K562 (cell line): Measurements from ENCODE around the gene ITPR1. TPM values are rescaled to one million over a fixed set of nuclear protein-coding genes. Genes with fewer than 3 reads are reported as not detected.
A peak's percentile ranks its signal among the peaks of the same experiment; 100 is the strongest.

ENCODE experiments used
- ATAC-seq: fragments of 200-7000 bp; cut with Tn5 transposase; 3 replicates; pipeline ENCODE4 v1.9.1; 2020; ENCODE audit warnings: moderate library complexity
- BruUV-seq: library from RNA; stranded (reverse); fragments of 400-500 nt; replicated peaks from 2 replicates; lab custom pipeline; 2021; lab: Mats Ljungman, UMichigan
- CTCF ChIA-PET: fragments of 300-600 bp; formaldehyde crosslinking; extraction: SDS; loops from one replicate; lab custom pipeline; 2021; ENCODE audit warnings: low intra/inter-chr PET ratio; lab: Yijun Ruan, JAX
- POLR2A ChIA-PET: fragments of 300-600, 350-650 bp; sonication (Branson Sonifier 250); formaldehyde crosslinking; extraction: SDS; loops from one replicate; lab custom pipeline; 2021; ENCODE audit warnings: antibody characterized with exemption, inconsistent platforms; lab: Yijun Ruan, JAX
- DNase-seq, 4 experiments: peaks; one replicate each; pipeline versions ENCODE4 v3.0.0 to v3.0.0-alpha.2; 2011 to 2018; ENCODE audit warnings: low spot score in 3 of 4, mixed read lengths in 3 of 4; ENCODE audit errors: extremely low read depth in 1 of 4
- FAIRE-seq: peaks from 2 replicates; lab custom pipeline; 2011; peaks lifted over from hg19 to GRCh38; lab: Jason Lieb, UNC
- H2AFZ ChIP-seq: 2 replicates; pipeline ENCODE4 v1.6.0; 2011; ENCODE audit warnings: low read depth, low read length, control low read depth, inconsistent platforms
- H3K27ac ChIP-seq: fragments of 200-600 bp; 3 replicates; pipeline ENCODE4 v1.8.0; 2011; ENCODE audit warnings: low read depth, mild to moderate bottlenecking, control low read depth, inconsistent platforms, low read length, moderate library complexity, mixed read lengths; ENCODE audit errors: extremely low read depth
- H3K27me3 ChIP-seq, 2 experiments: fragments of 300-600 bp in 1 of 2; 2 replicates in 1 of 2; 3 replicates in 1 of 2; pipeline versions ENCODE4 v1.6.0 to v1.8.0; 2011; ENCODE audit warnings: inconsistent platforms in 2 of 2, low read length in 2 of 2, mild to moderate bottlenecking in 1 of 2, mixed read lengths in 1 of 2, moderate library complexity in 1 of 2; ENCODE audit not compliant: control insufficient read depth in 2 of 2, insufficient read depth in 2 of 2
- H3K36me3 ChIP-seq: fragments of 300-600 bp; 3 replicates; pipeline ENCODE4 v1.8.0; 2011; ENCODE audit warnings: mild to moderate bottlenecking, low read length, inconsistent platforms; ENCODE audit not compliant: control insufficient read depth, insufficient read depth
- H3K4me1 ChIP-seq, 2 experiments: fragments of 200-600 bp in 1 of 2; replicated peaks in 1 of 2; 2 replicates in 1 of 2; 3 replicates in 1 of 2; pipeline versions ENCODE4 v1.5.1 to v1.8.0; 2011; ENCODE audit warnings: inconsistent platforms in 2 of 2, low read length in 2 of 2, mild to moderate bottlenecking in 1 of 2, mixed read lengths in 1 of 2, moderate library complexity in 1 of 2; ENCODE audit not compliant: control insufficient read depth in 2 of 2, insufficient read depth in 2 of 2
- H3K4me2 ChIP-seq: 2 replicates; pipeline ENCODE4 v1.6.1; 2011; ENCODE audit warnings: low read length, control low read depth, inconsistent platforms, mixed read lengths; ENCODE audit not compliant: insufficient read depth
- H3K4me3 ChIP-seq: fragments of 200-600 bp; sonication (generic), shearing (Covaris generic); 2 replicates; pipeline ENCODE4 v1.5.1; 2016; ENCODE audit warnings: control low read depth, inconsistent platforms
- H3K79me2 ChIP-seq: fragments of 200-600 bp; 3 replicates; pipeline ENCODE4 v1.8.0; 2011; ENCODE audit warnings: low read length, inconsistent platforms; ENCODE audit not compliant: control insufficient read depth, insufficient read depth
- H3K9ac ChIP-seq, 2 experiments: 2 replicates each; pipeline versions ENCODE4 v1.6.0 to v1.6.1; 2011; ENCODE audit warnings: low read depth in 2 of 2, low read length in 2 of 2, control low read depth in 1 of 2, inconsistent platforms in 1 of 2, mild to moderate bottlenecking in 1 of 2, mixed read lengths in 1 of 2; ENCODE audit not compliant: insufficient read depth in 1 of 2
- H3K9me1 ChIP-seq: one replicate; pipeline ENCODE4 v1.6.0; 2011; ENCODE audit warnings: inconsistent platforms, mild to moderate bottlenecking, low read length, moderate library complexity; ENCODE audit not compliant: control insufficient read depth, insufficient read depth
- H3K9me3 ChIP-seq: replicated peaks from 2 replicates; pipeline ENCODE4 v1.5.1; 2011; ENCODE audit warnings: low read depth, low read length, inconsistent platforms; ENCODE audit not compliant: control insufficient read depth, insufficient read depth
- H4K20me1 ChIP-seq: replicated peaks from 2 replicates; pipeline ENCODE4 v1.6.1; 2011; ENCODE audit warnings: low read length, inconsistent platforms, mixed read lengths; ENCODE audit not compliant: control insufficient read depth, insufficient read depth
- BCOR ChIP-seq: fragments of 450-650 bp; IDR thresholded peaks from 2 replicates; pipeline ENCODE4 v1.6.1; 2016
- C11orf30 ChIP-seq: fragments of 450-650 bp; IDR thresholded peaks from 2 replicates; pipeline ENCODE4 v1.6.1; 2016; ENCODE audit warnings: low read depth, mild to moderate bottlenecking
- GTF3C2 ChIP-seq: IDR thresholded peaks from 3 replicates; pipeline ENCODE4 v1.6.1; 2011; ENCODE audit warnings: borderline replicate concordance, mild to moderate bottlenecking, moderate library complexity; ENCODE audit not compliant: insufficient read length; ENCODE audit errors: extremely low read depth
- HMG20B ChIP-seq: fragments of 250-450 bp; sonication (Bioruptor Pico); IDR thresholded peaks from 2 replicates; pipeline ENCODE4 v1.5.0; 2021; ENCODE audit warnings: mild to moderate bottlenecking
- HNRNPLL ChIP-seq: fragments of 200-400 bp; formaldehyde crosslinking; IDR thresholded peaks from 2 replicates; pipeline ENCODE4 v1.6.1; 2017; ENCODE audit warnings: low read length, low read depth, mild to moderate bottlenecking; ENCODE audit not compliant: poor library complexity, severe bottlenecking
- KAT7 ChIP-seq: sonication (generic); formaldehyde crosslinking; IDR thresholded peaks from 2 replicates; pipeline ENCODE4 v1.8.0; 2022; ENCODE audit warnings: missing genetic modification reagents, mild to moderate bottlenecking, borderline replicate concordance
- MAFF ChIP-seq: IDR thresholded peaks from 2 replicates; pipeline ENCODE4 v1.6.1; 2012; ENCODE audit warnings: low read length, improper control_type of control experiment
- MAFG ChIP-seq: fragments of 450-650 bp; conservative IDR thresholded peaks from 2 replicates; pipeline ENCODE4 v1.6.1; 2016; ENCODE audit warnings: missing genetic modification characterization, missing compliant biosample characterization
- MAFK ChIP-seq: IDR thresholded peaks from 2 replicates; pipeline ENCODE4 v1.6.1; 2011; ENCODE audit warnings: low read length, improper control_type of control experiment
- MEIS2 ChIP-seq: fragments of 450-650 bp; IDR thresholded peaks from 2 replicates; pipeline ENCODE4 v1.6.1; 2014; ENCODE audit warnings: mild to moderate bottlenecking; ENCODE audit not compliant: partially characterized antibody
- NBN ChIP-seq: fragments of 450-650 bp; IDR thresholded peaks from 2 replicates; pipeline ENCODE4 v1.6.1; 2016; ENCODE audit warnings: low read depth, mild to moderate bottlenecking
- NCOR1 ChIP-seq: fragments of 450-650 bp; IDR thresholded peaks from 2 replicates; pipeline ENCODE4 v1.6.1; 2016; ENCODE audit warnings: mild to moderate bottlenecking, moderate library complexity
- SIRT6 ChIP-seq: IDR thresholded peaks from one replicate; pipeline ENCODE4 v1.6.1; 2012; ENCODE audit warnings: low read depth, mild to moderate bottlenecking, control low read depth, inconsistent platforms, low read length, moderate library complexity
- SREBF1 ChIP-seq: fragments of 150-350 bp; IDR thresholded peaks from 2 replicates; pipeline ENCODE4 v1.6.1; 2014; ENCODE audit warnings: antibody characterized with exemption, low read depth, low read length, borderline replicate concordance
- ZNF165 ChIP-seq: fragments of 250-450 bp; sonication (Bioruptor Pico); IDR thresholded peaks from 2 replicates; pipeline ENCODE4 v1.4.0; 2020; ENCODE audit warnings: borderline replicate concordance
- ZNF24 ChIP-seq: fragments of 450-650 bp; IDR thresholded peaks from 2 replicates; pipeline ENCODE4 v1.6.1; 2016
- ZNF324 ChIP-seq: fragments of 250-450 bp; sonication (Bioruptor Pico); IDR thresholded peaks from 2 replicates; pipeline ENCODE4 v1.4.0; 2020; ENCODE audit warnings: mild to moderate bottlenecking
- WGBS: fragments of 100-300 bp; shearing (Covaris generic); methylation state at CpG from one replicate; pipeline ENCODE4 v1.1.6; 2016; ENCODE audit warnings: low coverage, mixed read lengths; ENCODE audit not compliant: insufficient coverage; ENCODE audit errors: missing lambda C conversion rate; 5-methylcytosine and 5-hydroxymethylcytosine counted together
- in situ Hi-C: fragments of 300-500 bp; cut with MboI; formaldehyde crosslinking; loops from 4 replicates; pipeline ENCODE4 v1.15.0; 2018; ENCODE audit warnings: inconsistent platforms, mixed read lengths
- intact Hi-C: fragments of 100-400 bp; cut with micrococcal nuclease; formaldehyde crosslinking; loops from 2 replicates; pipeline ENCODE4 v1.14.2; 2022
- polyA plus RNA-seq, 8 experiments: library from polyadenylated mRNA; depleted of rRNA in 4 of 8; stranded (reverse) in 5 of 8; unstranded in 3 of 8; fragments of >200 nt; fragmentation: Nextera tagmentation in 2 of 8; fragmentation: Illumina TruSeq in 1 of 8; extraction: Ambion mirVana in 2 of 8; extraction: Trizol in 1 of 8; gene quantifications; 2 replicates each; pipeline versions ENCODE4 v1.2.1 to v1.2.3, GENCODE V29; 2011 to 2014; ENCODE audit warnings: inconsistent platforms in 1 of 8, missing spikeins in 1 of 8
- total RNA-seq, 7 experiments: library from RNA; depleted of rRNA in 6 of 7; stranded (reverse); fragments of >200 nt in 6 of 7; fragmentation: Illumina TruSeq in 2 of 7; extraction: Trizol in 2 of 7; gene quantifications; 2 replicates each; pipeline versions ENCODE4 v1.2.1 to v1.2.3, GENCODE V29; 2011 to 2021; ENCODE audit warnings: low replicate concordance in 1 of 7
- TF ChIP-seq, protein P1 (sequence below): sonication (generic); formaldehyde crosslinking; IDR thresholded peaks from 2 replicates; pipeline ENCODE4 v1.8.0; 2022; ENCODE audit warnings: missing genetic modification reagents, mild to moderate bottlenecking, borderline replicate concordance
- TF ChIP-seq, protein P2 (sequence below): fragments of 450-650 bp; IDR thresholded peaks from 2 replicates; pipeline ENCODE4 v1.6.1; 2016; ENCODE audit warnings: antibody characterized with exemption

The ITPR1 gene
- total and polyA plus RNA-seq, 9 of the 15 experiments (the other 6 are each of a cell fraction or from before 2014, with no cell fraction given): 22.4 to 40.0 (median 27.4) TPM

GRCh38 chr3:4641863-4642563, 148.9 kb downstream of the ITPR1 start:
- H4K20me1 ChIP-seq: 0 out of 2 replicates have a peak, but pooled peaks cover 3% of the 10 kb centered on the region
- FAIRE-seq (no peak), DNase-seq (no peak), ATAC-seq (no peak)
- in situ Hi-C loops: loop anchor here (5.0 kb wide), 1 partner anchor 290 kb away; no protein-coding TSS in a partner anchor
- ChIA-PET CTCF (no interaction called here), POLR2A (interaction anchor here (0.8 kb wide), 1 partner anchor 14 kb away, joined by 3 read pairs; no protein-coding TSS in a partner anchor)
- no peaks in the 10 kb centered on the region for H3K27me3 ChIP-seq
- H2AFZ ChIP-seq: no peak overlapping the region
- peaks cover 9% of the 10 kb centered on the region for H3K36me3 ChIP-seq
- no peaks in the 10 kb centered on the region for H3K9me3 ChIP-seq
- WGBS: 94% methylated on average over 9 of the region's 9 CpGs
- no peak overlapping the region for H3K4me3 ChIP-seq
- intact Hi-C loops: loop anchor here (5.0 kb wide), 1 partner anchor 45 kb away; no protein-coding TSS in a partner anchor
- H3K79me2 ChIP-seq: no peaks in the 10 kb centered on the region
- H3K4me2 ChIP-seq: no peak overlapping the region
- H3K27ac ChIP-seq: no peak overlapping the region
- H3K9me1 ChIP-seq: no peaks in the 10 kb centered on the region
- H3K9ac ChIP-seq: no peak overlapping the region
- no TSS peak for BruUV-seq
- peaks cover 3 to 17% of the 10 kb centered on the region in 2 experiments; a peak in 3 of 5 replicates for H3K4me1 ChIP-seq
- TF ChIP-seq NBN: no peak
- TF ChIP-seq, protein P1, sequence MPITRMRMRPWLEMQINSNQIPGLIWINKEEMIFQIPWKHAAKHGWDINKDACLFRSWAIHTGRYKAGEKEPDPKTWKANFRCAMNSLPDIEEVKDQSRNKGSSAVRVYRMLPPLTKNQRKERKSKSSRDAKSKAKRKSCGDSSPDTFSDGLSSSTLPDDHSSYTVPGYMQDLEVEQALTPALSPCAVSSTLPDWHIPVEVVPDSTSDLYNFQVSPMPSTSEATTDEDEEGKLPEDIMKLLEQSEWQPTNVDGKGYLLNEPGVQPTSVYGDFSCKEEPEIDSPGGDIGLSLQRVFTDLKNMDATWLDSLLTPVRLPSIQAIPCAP: no peak
- TF ChIP-seq NCOR1: no peak
- TF ChIP-seq, protein P2, sequence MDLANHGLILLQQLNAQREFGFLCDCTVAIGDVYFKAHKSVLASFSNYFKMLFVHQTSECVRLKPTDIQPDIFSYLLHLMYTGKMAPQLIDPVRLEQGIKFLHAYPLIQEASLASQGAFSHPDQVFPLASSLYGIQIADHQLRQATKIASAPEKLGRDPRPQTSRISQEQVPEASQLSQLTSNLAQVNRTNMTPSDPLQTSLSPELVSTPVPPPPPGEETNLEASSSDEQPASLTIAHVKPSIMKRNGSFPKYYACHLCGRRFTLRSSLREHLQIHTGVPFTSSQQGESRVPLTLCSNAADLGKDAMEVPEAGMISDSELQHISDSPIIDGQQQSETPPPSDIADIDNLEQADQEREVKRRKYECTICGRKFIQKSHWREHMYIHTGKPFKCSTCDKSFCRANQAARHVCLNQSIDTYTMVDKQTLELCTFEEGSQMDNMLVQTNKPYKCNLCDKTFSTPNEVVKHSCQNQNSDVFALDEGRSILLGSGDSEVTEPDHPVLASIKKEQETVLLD: no peak
- TF ChIP-seq BCOR: no peak
- TF ChIP-seq SREBF1: no peak
- TF ChIP-seq ZNF324: no peak
- no peak for TF ChIP-seq HNRNPLL
- no peak for TF ChIP-seq GTF3C2
- TF ChIP-seq HMG20B (CRISPR knock-in tag): no peak
- TF ChIP-seq MAFF: peak; percentile 48; the same call in 1 of the 2 replicates
- TF ChIP-seq MAFG (tag): 0 out of 2 replicates have a peak, but pooled peaks have one; percentile 14
- TF ChIP-seq SIRT6: no peak
- TF ChIP-seq ZNF24: no peak
- TF ChIP-seq ZNF165 (CRISPR knock-in tag): no peak
- TF ChIP-seq MEIS2: no peak
- TF ChIP-seq KAT7 (CRISPR knock-in tag): no peak
- TF ChIP-seq MAFK: peak; percentile 41; the same call in 1 of the 2 replicates
- peak; percentile 53 for TF ChIP-seq C11orf30
